Suprapubic skin (tissue), 4 donors: ENCODE data around the gene OPN1MW3.
"Not testable (repeated sequence)": the region's sequence is repeated elsewhere in the genome, so short reads cannot be mapped to it uniquely, and the experiment has no call there.

ENCODE experiments used
- POLR2A ChIP-seq, 2 donors: fragments of 450-650 bp; IDR thresholded peaks; one replicate each; pipeline ENCODE4 v1.6.1; 2017; ENCODE audit warnings: antibody characterized with exemption in 2 of 2, mild to moderate bottlenecking in 2 of 2, moderate library complexity in 2 of 2
- POLR2AphosphoS5 ChIP-seq, 3 donors: sonication (generic); formaldehyde crosslinking; IDR thresholded peaks; one replicate each; pipeline ENCODE4 v1.6.1; 2017; ENCODE audit warnings: antibody characterized with exemption in 3 of 3
- TF ChIP-seq, protein P1 (sequence below), 2 donors: fragments of 200-600 bp in 1 of 2; fragments of 450-650 bp in 1 of 2; sonication (generic) in 1 of 2; IDR thresholded peaks; one replicate each; pipeline ENCODE4 v1.5.1; 2016 to 2019; ENCODE audit warnings: antibody characterized with exemption in 2 of 2, mild to moderate bottlenecking in 1 of 2, moderate library complexity in 1 of 2

DNA sequence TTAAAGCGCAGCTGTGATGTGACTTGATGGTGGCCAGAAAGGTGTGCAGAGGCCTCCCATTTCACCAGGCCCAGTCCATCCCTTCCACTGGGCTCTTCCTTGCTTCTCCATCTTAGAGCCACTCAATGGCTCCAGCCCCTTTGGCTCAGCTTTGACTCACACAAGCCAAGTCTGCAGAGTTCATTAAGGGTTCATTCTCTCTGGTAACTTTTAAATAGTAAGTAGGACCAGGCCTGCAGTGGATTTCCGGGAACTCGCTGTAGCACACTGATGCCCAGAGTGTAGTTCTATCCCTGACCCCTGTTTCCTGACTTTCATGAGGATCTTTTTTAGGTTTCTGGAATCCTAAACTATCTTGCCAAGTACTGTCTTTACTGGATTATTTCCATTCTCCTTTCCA lies 11.9 kb downstream of the OPN1MW3 start:
- TF ChIP-seq POLR2A, POLR2AphosphoS5 (IDR thresholded peaks at IDR 0.05): not testable (repeated sequence)
- TF ChIP-seq, protein P1, sequence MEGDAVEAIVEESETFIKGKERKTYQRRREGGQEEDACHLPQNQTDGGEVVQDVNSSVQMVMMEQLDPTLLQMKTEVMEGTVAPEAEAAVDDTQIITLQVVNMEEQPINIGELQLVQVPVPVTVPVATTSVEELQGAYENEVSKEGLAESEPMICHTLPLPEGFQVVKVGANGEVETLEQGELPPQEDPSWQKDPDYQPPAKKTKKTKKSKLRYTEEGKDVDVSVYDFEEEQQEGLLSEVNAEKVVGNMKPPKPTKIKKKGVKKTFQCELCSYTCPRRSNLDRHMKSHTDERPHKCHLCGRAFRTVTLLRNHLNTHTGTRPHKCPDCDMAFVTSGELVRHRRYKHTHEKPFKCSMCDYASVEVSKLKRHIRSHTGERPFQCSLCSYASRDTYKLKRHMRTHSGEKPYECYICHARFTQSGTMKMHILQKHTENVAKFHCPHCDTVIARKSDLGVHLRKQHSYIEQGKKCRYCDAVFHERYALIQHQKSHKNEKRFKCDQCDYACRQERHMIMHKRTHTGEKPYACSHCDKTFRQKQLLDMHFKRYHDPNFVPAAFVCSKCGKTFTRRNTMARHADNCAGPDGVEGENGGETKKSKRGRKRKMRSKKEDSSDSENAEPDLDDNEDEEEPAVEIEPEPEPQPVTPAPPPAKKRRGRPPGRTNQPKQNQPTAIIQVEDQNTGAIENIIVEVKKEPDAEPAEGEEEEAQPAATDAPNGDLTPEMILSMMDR (IDR thresholded peaks at IDR 0.05): not testable (repeated sequence)
